ENCODE data around the gene BMF.
"Not testable (repeated sequence)": the region's sequence is repeated elsewhere in the genome, so short reads cannot be mapped to it uniquely, and the experiment has no call there.

BMF gene

DNA sequence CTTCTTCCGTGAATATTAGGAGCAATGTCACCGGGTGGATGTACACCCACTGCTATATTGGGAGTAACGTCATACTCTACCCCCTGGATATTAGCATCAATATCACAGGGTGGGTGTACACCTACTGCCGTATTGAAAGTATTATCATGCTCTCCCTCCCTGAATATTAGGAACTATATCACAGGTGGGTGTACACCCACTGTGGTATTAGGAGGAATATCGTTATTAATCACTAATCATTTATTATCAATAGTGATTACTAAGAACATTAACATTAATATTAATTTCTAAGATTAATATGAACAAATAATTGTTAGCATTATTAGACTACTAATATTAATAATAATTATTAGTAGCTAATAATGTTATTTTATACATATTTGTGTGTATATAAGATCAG is 21.4 kb upstream of the BMF start:
- DNase-seq (ENCODE audit: low read depth), result no peak
- no peak overlapping the region for H3K4me3 ChIP-seq (ENCODE audit: low read depth, low read length)

GRCh38 chr15:40128766-40129660 is 20.3 kb upstream of the BMF start:
- H3K4me3 ChIP-seq (ENCODE audit: low read depth, low read length), result no peak overlapping the region
- DNase-seq (ENCODE audit: low read depth), result no peak

DNA sequence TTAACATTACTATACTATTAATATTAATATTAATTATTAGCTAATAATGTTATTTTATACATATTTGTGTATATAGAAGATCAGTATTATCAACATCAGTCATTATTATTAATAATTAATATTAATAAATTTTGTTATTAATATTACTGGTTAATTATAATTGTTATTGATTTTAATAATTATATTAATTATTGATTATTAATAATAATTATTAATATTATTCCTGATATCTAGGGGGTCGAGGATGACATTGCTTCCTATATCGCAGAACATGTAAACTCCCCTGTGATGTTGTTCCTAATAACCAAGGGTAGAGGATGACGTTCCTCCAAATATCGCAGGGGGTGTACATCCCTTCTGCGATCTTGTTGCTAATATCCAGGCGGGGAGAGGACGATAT is 17.3 kb upstream of the BMF start:
- H3K4me3 ChIP-seq (ENCODE audit: low read depth, low read length), result no peak overlapping the region
- no peak for DNase-seq (ENCODE audit: low read depth)

- not testable (repeated sequence) for DNase-seq (ENCODE audit: low read depth); H3K4me3 ChIP-seq (ENCODE audit: low read depth, low read length)
Observed at GRCh38 chr15:40124807-40125285, 16.2 kb upstream of the BMF start.

DNA sequence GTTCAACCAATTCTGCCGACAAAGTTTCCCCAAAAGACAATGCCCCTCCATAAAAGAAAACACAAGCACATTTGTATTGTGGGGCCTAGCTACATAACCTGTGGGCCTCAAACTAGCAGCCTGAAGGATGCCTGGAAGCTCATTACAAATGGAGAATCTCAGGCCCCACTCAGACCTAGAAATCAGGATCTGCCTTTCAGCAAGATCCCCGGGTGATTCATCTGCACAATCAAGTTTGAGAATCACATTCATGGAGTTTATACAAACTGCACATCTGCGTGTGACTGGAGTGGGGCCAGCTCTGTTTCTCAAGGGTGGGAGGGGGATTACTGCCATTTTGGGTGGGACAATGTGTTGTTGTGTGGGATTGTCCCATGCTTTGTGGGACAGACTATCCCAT is 15.7 kb upstream of the BMF start:
- DNase-seq (ENCODE audit: low read depth), result not testable (repeated sequence)

DNA sequence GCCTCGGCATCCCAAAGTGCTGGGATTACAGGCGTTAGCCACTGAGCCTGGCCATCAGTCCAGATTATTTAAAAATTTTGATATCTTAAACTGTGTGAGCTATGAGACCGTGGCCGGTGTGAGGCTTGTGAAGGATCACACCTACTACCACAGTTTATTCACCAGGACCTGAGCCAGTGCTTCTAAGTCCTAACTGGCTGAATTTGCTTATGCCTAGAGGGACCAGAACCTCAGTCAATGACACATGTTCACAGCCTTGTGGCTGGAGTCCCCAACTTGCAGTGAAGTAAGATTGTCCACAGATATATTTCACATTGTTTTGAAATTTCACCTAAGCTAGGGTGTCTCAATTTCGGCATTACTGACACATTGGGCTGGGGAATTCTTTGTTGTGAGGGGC is 15.2 kb upstream of the BMF start:
- DNase-seq (ENCODE audit: low read depth); H3K4me3 ChIP-seq (ENCODE audit: low read depth, low read length): not testable (repeated sequence)

More for the DNA sequence above, 15.7 kb upstream of the BMF start:
- H3K4me3 ChIP-seq (ENCODE audit: low read depth, low read length), result not testable (repeated sequence)

GRCh38 chr15:40122989-40123388 is 14.3 kb upstream of the BMF start:
- not testable (repeated sequence) for H3K4me3 ChIP-seq (ENCODE audit: low read depth, low read length); DNase-seq (ENCODE audit: low read depth)

DNA sequence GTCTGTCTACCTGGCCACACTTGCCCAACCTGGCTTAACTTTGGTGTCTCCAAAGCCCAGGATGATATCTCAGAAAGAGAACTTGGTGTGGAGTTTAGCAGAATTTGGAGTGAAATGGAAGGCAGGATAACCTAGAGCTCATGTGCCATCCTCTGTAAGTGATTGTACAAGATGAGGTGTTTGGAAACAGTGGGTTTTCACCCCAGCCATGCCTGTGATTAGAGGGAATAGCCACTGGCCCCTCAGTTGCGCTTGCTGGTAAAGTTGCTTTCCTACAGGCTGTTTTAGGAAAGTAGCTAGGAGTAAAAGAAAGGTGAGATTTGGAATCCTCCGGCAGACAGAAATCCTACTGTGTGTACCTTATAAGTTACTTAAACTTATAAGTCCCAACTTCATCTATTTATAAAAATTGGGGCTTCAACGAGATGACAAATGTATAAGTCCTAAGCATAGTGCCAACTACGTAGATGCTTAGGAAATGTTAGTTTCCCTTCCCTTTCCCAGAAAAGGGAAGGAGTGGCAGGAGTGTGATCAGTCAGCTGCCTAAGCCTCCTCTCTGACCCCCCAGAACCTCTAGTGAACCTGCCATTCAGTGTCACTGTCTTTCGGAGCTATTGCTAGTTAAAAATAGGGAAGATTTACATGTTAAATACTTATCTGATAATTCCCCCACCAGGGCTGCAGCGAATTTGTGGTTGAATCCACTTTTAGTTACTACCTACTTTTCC is 13.4 kb upstream of the BMF start:
- DNase-seq (ENCODE audit: low read depth), result no peak
- no peak overlapping the region for H3K4me3 ChIP-seq (ENCODE audit: low read depth, low read length)

DNA sequence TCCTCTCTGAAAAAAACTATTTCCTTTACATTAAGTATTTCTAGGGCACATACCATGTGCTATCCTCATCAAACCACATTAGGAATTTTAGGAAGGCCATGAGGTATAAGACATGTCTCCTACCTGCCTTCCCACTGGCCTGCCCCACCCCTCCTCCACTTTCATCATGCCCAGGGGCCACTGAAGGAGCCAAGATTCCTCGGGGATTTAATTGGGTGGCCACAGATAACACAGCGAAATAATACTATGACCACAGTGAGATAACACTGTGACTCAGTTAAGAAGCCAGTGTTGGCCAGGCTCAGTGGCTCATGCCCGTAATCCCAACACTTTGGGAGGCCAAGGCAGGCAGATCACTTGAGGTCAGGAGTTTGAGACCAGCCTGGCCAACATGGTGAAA is 9.8 kb upstream of the BMF start:
- H3K4me3 ChIP-seq (ENCODE audit: low read depth, low read length), result no peak overlapping the region
- DNase-seq (ENCODE audit: low read depth), result no peak

GRCh38 chr15:40115670-40116093 is 7.0 kb upstream of the BMF start:
- no peak for DNase-seq (ENCODE audit: low read depth)
- H3K4me3 ChIP-seq (ENCODE audit: low read depth, low read length), result no peak overlapping the region

GRCh38 chr15:40115106-40115505 is 6.4 kb upstream of the BMF start:
- not testable (repeated sequence) for DNase-seq (ENCODE audit: low read depth); H3K4me3 ChIP-seq (ENCODE audit: low read depth, low read length)

GRCh38 chr15:40114218-40114617 is 5.5 kb upstream of the BMF start:
- no peak overlapping the region for H3K4me3 ChIP-seq (ENCODE audit: low read depth, low read length)
- no peak for DNase-seq (ENCODE audit: low read depth)

- DNase-seq (ENCODE audit: low read depth), result no peak
- H3K4me3 ChIP-seq (ENCODE audit: low read depth, low read length), result no peak overlapping the region
Observed at GRCh38 chr15:40112789-40113188, 4.1 kb upstream of the BMF start.

DNA sequence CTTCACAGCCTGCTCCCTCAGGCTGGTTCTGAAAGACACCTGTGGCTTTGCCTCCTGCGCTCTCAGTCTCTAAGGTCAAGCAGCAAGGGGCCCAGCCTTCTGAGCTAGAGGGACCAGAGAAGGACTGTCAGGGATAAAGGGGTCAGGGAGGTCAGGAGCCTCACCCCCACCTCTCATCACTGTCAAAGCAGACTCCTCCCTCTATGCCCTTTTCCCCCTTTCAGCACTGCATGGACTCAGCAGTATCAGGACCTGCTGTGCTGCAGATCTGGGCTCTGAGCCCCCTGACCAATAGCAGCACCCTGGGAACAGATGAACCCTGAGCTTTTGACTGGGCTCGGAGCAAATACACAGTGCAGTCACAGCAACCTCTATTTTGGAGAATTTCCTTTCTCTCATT is 3.2 kb upstream of the BMF start:
- H3K4me3 ChIP-seq (ENCODE audit: low read depth, low read length), result no peak overlapping the region
- no peak for DNase-seq (ENCODE audit: low read depth)

GRCh38 chr15:40110866-40111550 is 2.3 kb upstream of the BMF start:
- no peak overlapping the region for H3K4me3 ChIP-seq (ENCODE audit: low read depth, low read length)
- no peak for DNase-seq (ENCODE audit: low read depth)

- DNase-seq (ENCODE audit: low read depth), result no peak
- peak overlapping the region; percentile 68 for H3K4me3 ChIP-seq (ENCODE audit: low read depth, low read length)
Observed at GRCh38 chr15:40108061-40108854, 421 bp downstream of the BMF start.

DNA sequence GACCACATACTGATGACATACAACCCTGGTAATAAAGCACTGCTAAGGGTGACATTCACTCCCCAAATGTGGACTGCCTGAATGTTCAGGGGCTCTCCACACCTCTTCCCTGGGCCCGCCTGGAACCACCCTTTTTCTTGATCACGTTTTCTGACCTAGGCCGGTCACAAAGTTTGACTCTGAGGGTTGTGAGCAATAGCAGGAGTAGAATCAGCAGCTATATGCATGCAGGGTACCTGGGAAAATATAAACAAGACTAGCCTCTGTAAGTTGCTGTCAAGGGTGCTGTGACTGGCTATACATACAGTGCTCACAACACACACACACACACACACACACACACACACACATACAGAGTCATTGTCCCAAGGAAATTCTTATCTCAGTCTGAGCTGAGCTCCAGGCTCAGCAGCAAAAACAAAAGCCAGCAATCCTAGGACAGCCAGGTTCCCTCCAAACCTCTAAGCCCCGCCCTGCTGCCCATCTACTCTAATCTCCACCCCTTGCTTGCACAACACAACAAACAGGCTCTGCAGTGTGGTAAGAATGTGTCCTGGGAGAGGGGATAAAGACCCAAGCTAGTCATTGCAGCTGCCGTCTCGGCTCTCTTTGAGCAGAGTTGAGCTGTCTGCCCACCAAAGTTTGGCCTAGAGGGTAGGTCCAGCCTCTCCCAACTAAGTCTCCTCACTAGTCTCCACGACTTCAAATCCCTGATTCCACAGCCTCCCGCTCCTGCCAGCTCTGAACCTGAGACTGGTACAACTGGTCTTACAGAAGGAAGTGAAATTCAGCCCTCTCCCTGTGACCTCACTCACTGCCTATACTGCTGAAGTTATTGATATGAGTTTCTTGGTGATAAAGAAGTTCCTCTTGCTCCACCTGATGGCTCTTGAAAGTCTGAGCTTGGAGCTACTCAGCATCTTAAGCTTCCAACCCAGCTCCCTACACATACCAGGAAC is 2.2 kb downstream of the BMF start:
- DNase-seq (ENCODE audit: low read depth), result no peak
- H3K4me3 ChIP-seq (ENCODE audit: low read depth, low read length), result no peak overlapping the region

- no peak for DNase-seq (ENCODE audit: low read depth)
- no peak overlapping the region for H3K4me3 ChIP-seq (ENCODE audit: low read depth, low read length)
Observed at GRCh38 chr15:40105517-40106202, 3.0 kb downstream of the BMF start.
